CD4-positive, CD25-positive, alpha-beta regulatory T cell (primary cell): Measurements from ENCODE around the gene TDRD7. TPM values are rescaled to one million over a fixed set of nuclear protein-coding genes. Genes with fewer than 3 reads are reported as not detected.

ENCODE experiments used
- ATAC-seq, 2 donors: fragments of 150-1000 bp; cut with Tn5 transposase; one replicate each; pipeline ENCODE4 v1.10.0; 2021; ENCODE audit warnings: low read depth in 2 of 2, moderate number of reproducible peaks in 2 of 2, moderate library complexity in 1 of 2
- DNase-seq, 3 donors: peaks; one replicate each; pipeline versions ENCODE4 v3.0.0 to v3.0.0-alpha.2; 2012 to 2022; ENCODE audit warnings: mixed read lengths in 1 of 3
- H3K27ac ChIP-seq: one replicate; pipeline ENCODE4 v1.7.0; 2013; ENCODE audit warnings: mild to moderate bottlenecking, low read length; ENCODE audit not compliant: insufficient read depth, poor library complexity, severe bottlenecking
- H3K27me3 ChIP-seq: one replicate; pipeline ENCODE4 v1.7.0; 2013; ENCODE audit warnings: low read length; ENCODE audit not compliant: control insufficient read depth, insufficient read depth
- H3K36me3 ChIP-seq: one replicate; pipeline ENCODE4 v1.7.0; 2013; ENCODE audit warnings: mild to moderate bottlenecking, low read length, moderate library complexity; ENCODE audit not compliant: control insufficient read depth, insufficient read depth
- H3K4me1 ChIP-seq: 2 replicates; pipeline ENCODE4 v1.7.0; 2013; ENCODE audit warnings: mild to moderate bottlenecking, low read length; ENCODE audit not compliant: insufficient read depth, control insufficient read depth, poor library complexity, severe bottlenecking
- H3K4me3 ChIP-seq: one replicate; pipeline ENCODE4 v1.7.0; 2013; ENCODE audit warnings: low read depth, mild to moderate bottlenecking, low read length, moderate library complexity
- H3K9me3 ChIP-seq, 2 experiments: 1 replicate in 1 of 2; 2 replicates in 1 of 2; pipeline ENCODE4 v1.7.0; 2013; ENCODE audit warnings: low read length in 2 of 2, mild to moderate bottlenecking in 1 of 2, moderate library complexity in 1 of 2; ENCODE audit not compliant: control insufficient read depth in 2 of 2
- H3K27ac Mint-ChIP-seq, 3 donors: one replicate each; pipeline ENCODE4 v1.8.0; 2020 to 2022; ENCODE audit warnings: mild to moderate bottlenecking in 3 of 3, mixed read lengths in 3 of 3, moderate library complexity in 2 of 3
- H3K27me3 Mint-ChIP-seq: one replicate; pipeline ENCODE4 v1.8.0; 2022; ENCODE audit warnings: mild to moderate bottlenecking, mixed read lengths
- H3K36me3 Mint-ChIP-seq: one replicate; pipeline ENCODE4 v1.8.0; 2020; ENCODE audit warnings: mixed read lengths
- H3K4me1 Mint-ChIP-seq, 4 donors: one replicate each; pipeline ENCODE4 v1.8.0; 2020 to 2022; ENCODE audit warnings: mixed read lengths in 4 of 4, mild to moderate bottlenecking in 1 of 4
- H3K4me3 Mint-ChIP-seq, 4 donors: one replicate each; pipeline ENCODE4 v1.8.0; 2020 to 2022; ENCODE audit warnings: mild to moderate bottlenecking in 4 of 4, mixed read lengths in 4 of 4, moderate library complexity in 3 of 4
- H3K9me3 Mint-ChIP-seq, 7 donors: one replicate each; pipeline ENCODE4 v1.8.0; 2020 to 2022; ENCODE audit warnings: mixed read lengths in 7 of 7, mild to moderate bottlenecking in 3 of 7, moderate library complexity in 2 of 7
- polyA plus RNA-seq, 4 donors: library from polyadenylated mRNA; unstranded; fragments of 300-500 nt; fragmentation: Illumina TruSeq; gene quantifications; one replicate each; pipeline ENCODE4 v1.2.3, GENCODE V29; 2021
- total RNA-seq: library from RNA; stranded (reverse); gene quantifications from one replicate; pipeline ENCODE4 v1.2.3, GENCODE V29; 2022

Gene TDRD7
- total and polyA plus RNA-seq, 5 donors from 2014 or later: 5.1 to 10.3 (median 8.1) TPM

DNA sequence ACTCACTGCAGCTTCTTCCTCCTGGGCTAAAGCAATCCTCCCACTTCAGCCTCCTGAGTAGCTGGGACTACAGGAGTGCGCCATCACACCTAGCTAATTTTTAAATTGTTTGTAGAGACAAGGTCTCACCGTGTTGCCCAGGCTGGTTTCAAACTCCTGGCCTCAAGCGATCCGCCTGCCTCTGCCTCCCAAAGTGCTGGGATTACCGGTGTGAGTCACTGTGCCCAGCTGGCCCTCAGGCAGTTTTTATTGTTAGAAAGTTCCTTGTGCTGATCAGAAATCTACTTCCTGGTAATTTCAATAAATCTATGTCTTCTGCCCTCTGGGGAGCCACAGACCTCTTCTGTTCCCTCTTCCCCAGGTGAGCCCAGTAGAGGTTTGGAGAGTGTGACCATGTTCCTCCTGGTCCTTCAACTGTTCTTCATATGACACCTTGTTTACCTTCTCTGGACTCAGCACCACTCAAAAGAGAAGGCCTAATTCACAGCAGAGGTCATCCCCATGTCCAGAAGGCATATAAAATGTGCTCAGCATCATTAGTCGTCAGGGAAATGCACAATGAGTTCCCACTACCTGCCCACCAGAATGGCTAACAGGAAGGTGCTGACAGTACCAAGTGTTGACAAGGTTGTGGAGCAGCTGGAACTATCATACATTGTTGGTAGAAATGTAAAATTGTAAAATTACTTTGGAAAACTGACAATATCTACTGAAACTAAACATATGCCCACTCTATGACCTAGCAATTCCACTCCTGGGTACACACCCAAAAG is 99.9 kb downstream of the TDRD7 start:
- Mint-ChIP-seq H3K27ac (no peak overlapping the region), H3K4me3 (no peak overlapping the region), H3K27me3 (peaks cover 4% of the 10 kb centered on the region), H3K9me3 (no peaks in the 10 kb centered on the region), H3K4me1 (no peaks in the 10 kb centered on the region), H3K36me3 (no peaks in the 10 kb centered on the region)
- no peaks in the 10 kb centered on the region for H3K27me3 ChIP-seq
- no peaks in the 10 kb centered on the region for H3K36me3 ChIP-seq
- DNase-seq (no peak), ATAC-seq (no peak)
- no peaks in the 10 kb centered on the region for H3K9me3 ChIP-seq
- no peak overlapping the region for H3K4me3 ChIP-seq
- no peaks in the 10 kb centered on the region for H3K4me1 ChIP-seq
- no peak overlapping the region for H3K27ac ChIP-seq

GRCh38 chr9:97512966-97513560 is 101.2 kb downstream of the TDRD7 start:
- Histone ChIP-seq H3K4me3 (no peak overlapping the region), H3K36me3 (no peaks in the 10 kb centered on the region), H3K27ac (no peak overlapping the region), H3K9me3 (no peaks in the 10 kb centered on the region), H3K27me3 (no peaks in the 10 kb centered on the region), H3K4me1 (no peaks in the 10 kb centered on the region)
- DNase-seq (no peak), ATAC-seq (no peak)
- Mint-ChIP-seq H3K27me3 (peaks cover 13% of the 10 kb centered on the region), H3K4me1 (no peaks in the 10 kb centered on the region), H3K4me3 (no peak overlapping the region), H3K27ac (no peak overlapping the region), H3K36me3 (no peaks in the 10 kb centered on the region), H3K9me3 (peaks cover 0 to 1% (median 0%) of the 10 kb centered on the region in 7 donors)

DNA sequence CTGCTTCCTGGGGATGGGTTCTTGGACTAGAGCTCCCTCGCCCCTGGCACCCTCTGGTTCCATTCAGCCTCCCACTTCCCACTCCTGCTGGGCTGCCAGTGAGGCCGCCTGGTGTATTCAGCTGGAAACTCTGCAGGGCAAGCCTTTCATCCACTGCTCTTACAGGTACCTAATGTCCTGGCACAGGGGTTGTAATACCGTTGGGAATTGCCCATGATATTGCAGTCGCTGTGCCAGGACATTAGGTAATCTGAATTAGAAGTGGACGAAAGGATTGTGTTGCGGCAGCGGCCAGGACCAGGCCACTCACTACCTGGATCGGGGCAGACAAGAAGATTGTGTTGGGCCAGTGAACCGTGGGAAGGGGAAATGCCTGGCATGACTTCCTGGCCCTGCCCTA is 102.6 kb downstream of the TDRD7 start:
- Mint-ChIP-seq H3K27me3 (peaks cover 26% of the 10 kb centered on the region), H3K4me3 (no peak overlapping the region), H3K4me1 (no peaks in the 10 kb centered on the region), H3K36me3 (no peaks in the 10 kb centered on the region), H3K9me3 (peaks cover 0 to 3% (median 0%) of the 10 kb centered on the region in 7 donors), H3K27ac (no peak overlapping the region)
- DNase-seq (no peak), ATAC-seq (no peak)
- no peaks in the 10 kb centered on the region for H3K4me1 ChIP-seq
- no peaks in the 10 kb centered on the region for H3K36me3 ChIP-seq
- no peaks in the 10 kb centered on the region for H3K9me3 ChIP-seq
- no peak overlapping the region for H3K27ac ChIP-seq
- no peak overlapping the region for H3K4me3 ChIP-seq
- peaks cover 2% of the 10 kb centered on the region for H3K27me3 ChIP-seq

- H3K4me1 Mint-ChIP-seq: no peaks in the 10 kb centered on the region
- Histone ChIP-seq H3K4me1 (no peaks in the 10 kb centered on the region), H3K36me3 (no peaks in the 10 kb centered on the region), H3K9me3 (no peaks in the 10 kb centered on the region), H3K27me3 (peaks cover 2% of the 10 kb centered on the region), H3K4me3 (no peak overlapping the region), H3K27ac (no peak overlapping the region)
- H3K4me3 Mint-ChIP-seq: no peak overlapping the region
- H3K27ac Mint-ChIP-seq: no peak overlapping the region
- peaks cover 28% of the 10 kb centered on the region for H3K27me3 Mint-ChIP-seq
- ATAC-seq: no peak
- H3K36me3 Mint-ChIP-seq: no peaks in the 10 kb centered on the region
- DNase-seq: no peak
- H3K9me3 Mint-ChIP-seq: peaks cover 0 to 3% (median 0%) of the 10 kb centered on the region in 7 donors
Observed at GRCh38 chr9:97515662-97516061, 103.8 kb downstream of the TDRD7 start.

DNA sequence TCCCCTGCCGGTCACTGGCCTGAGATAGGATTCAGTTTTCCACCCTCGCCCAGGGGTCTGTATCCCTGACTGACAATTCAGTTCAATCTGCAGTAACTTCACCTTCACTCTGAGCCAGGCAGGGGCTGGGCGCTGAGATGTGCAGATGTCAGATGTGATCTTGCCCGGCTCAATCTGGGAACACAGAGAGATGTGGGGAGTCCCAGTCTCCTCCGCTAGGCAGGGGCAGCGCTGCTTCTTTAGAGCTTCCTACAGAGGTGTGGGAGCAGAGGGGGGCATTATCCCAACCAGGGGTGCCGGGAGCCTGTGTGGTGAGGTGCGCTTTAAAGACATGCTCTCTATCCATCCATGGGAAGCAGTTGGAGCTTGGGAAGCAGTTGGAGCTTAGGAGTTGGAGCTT is 104.2 kb downstream of the TDRD7 start:
- Histone ChIP-seq H3K36me3 (no peaks in the 10 kb centered on the region), H3K27me3 (peaks cover 2% of the 10 kb centered on the region), H3K27ac (no peak overlapping the region), H3K4me1 (no peaks in the 10 kb centered on the region), H3K4me3 (no peak overlapping the region), H3K9me3 (no peaks in the 10 kb centered on the region)
- Mint-ChIP-seq H3K27me3 (peaks cover 28% of the 10 kb centered on the region), H3K27ac (no peak overlapping the region), H3K4me1 (no peaks in the 10 kb centered on the region), H3K36me3 (no peaks in the 10 kb centered on the region), H3K9me3 (peaks cover 0 to 3% (median 0%) of the 10 kb centered on the region in 7 donors), H3K4me3 (no peak overlapping the region)
- no peak for DNase-seq
- no peak for ATAC-seq

DNA sequence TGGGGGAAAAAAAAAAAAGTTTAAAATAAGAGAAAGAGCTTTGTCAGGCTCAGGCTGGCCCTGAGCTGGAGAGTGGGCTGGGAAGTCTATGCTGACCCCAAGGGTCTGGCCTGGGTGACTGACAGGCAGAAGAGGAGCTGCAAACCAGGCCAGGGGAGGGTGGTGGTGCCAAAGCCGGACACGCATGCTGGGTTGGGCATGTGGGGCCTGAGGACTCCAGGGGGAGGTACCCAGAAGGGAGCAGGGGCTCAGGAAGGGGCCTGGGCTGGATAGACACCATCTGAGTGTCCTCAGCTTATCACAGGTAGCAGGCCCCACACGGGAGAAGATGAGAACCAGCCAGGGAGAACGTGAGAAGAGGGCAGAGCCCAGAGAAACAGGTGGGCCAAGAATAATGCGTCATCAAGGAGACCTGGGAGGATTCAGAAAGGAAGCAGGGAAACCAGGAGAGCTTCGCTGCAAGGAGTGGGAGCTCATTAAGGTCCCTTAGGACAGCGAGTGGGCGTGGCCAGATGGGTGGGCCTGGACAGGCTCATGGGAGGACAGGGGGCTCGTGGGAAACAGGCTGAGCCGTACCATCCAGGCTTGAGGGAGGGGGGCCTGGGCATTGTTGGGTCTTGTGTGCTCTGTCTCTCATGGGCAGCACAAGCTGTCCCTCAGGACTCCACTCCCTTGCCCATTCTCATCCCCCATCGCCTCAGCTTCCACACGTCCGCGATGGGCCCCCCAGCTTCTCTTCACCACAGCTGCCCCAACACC is 105.6 kb downstream of the TDRD7 start:
- H3K36me3 ChIP-seq: no peaks in the 10 kb centered on the region
- peaks cover 2% of the 10 kb centered on the region for H3K27me3 ChIP-seq
- H3K9me3 ChIP-seq: no peaks in the 10 kb centered on the region
- H3K4me1 ChIP-seq: no peaks in the 10 kb centered on the region
- ATAC-seq: no peak
- Mint-ChIP-seq H3K27me3 (peaks cover 28% of the 10 kb centered on the region), H3K4me3 (no peak overlapping the region), H3K27ac (peak overlapping the region in 1 of 3 donors; percentile 71), H3K4me1 (no peaks in the 10 kb centered on the region), H3K9me3 (peaks cover 0 to 3% (median 0%) of the 10 kb centered on the region in 7 donors), H3K36me3 (no peaks in the 10 kb centered on the region)
- DNase-seq: no peak
- H3K4me3 ChIP-seq: no peak overlapping the region
- H3K27ac ChIP-seq: no peak overlapping the region

- no peaks in the 10 kb centered on the region for H3K36me3 Mint-ChIP-seq
- Histone ChIP-seq H3K36me3 (no peaks in the 10 kb centered on the region), H3K4me3 (no peak overlapping the region), H3K27ac (no peak overlapping the region), H3K4me1 (no peaks in the 10 kb centered on the region), H3K9me3 (no peaks in the 10 kb centered on the region), H3K27me3 (peaks cover 2% of the 10 kb centered on the region)
- peaks cover 0 to 3% (median 0%) of the 10 kb centered on the region in 7 donors for H3K9me3 Mint-ChIP-seq
- H3K4me1 Mint-ChIP-seq: no peaks in the 10 kb centered on the region
- no peak for DNase-seq
- no peak overlapping the region for H3K4me3 Mint-ChIP-seq
- no peak for ATAC-seq
- H3K27ac Mint-ChIP-seq: no peak overlapping the region
- H3K27me3 Mint-ChIP-seq: peaks cover 28% of the 10 kb centered on the region
Observed at GRCh38 chr9:97518166-97518908, 106.4 kb downstream of the TDRD7 start.
